WTC11 (cell line): ENCODE data around the gene COPS4. TPM values are rescaled to one million over a fixed set of nuclear protein-coding genes. Genes with fewer than 3 reads are reported as not detected.
"Not testable (repeated sequence)": the region's sequence is repeated elsewhere in the genome, so short reads cannot be mapped to it uniquely, and the experiment has no call there.

Source experiments
- ATAC-seq: fragments of 200-7000 bp; cut with Tn5 transposase; 2 replicates; pipeline ENCODE4 v1.10.0; 2021; ENCODE audit warnings: mild to moderate bottlenecking, moderate library complexity
- CTCF ChIA-PET: fragments of 300-600 bp; sonication (Branson Sonifier 250); formaldehyde crosslinking; loops from one replicate; lab custom pipeline; 2021; ENCODE audit warnings: antibody characterized with exemption; lab: Charles Lee
- POLR2A ChIA-PET: fragments of 350-600 bp; sonication (Branson Sonifier 250); formaldehyde crosslinking; loops from one replicate; lab custom pipeline; 2021; ENCODE audit warnings: antibody characterized with exemption; lab: Charles Lee
- DNase-seq: peaks from one replicate; pipeline ENCODE4 v3.0.0; 2021; ENCODE audit warnings: low spot score
- H3K27ac Mint-ChIP-seq: 2 replicates; pipeline ENCODE4 v1.8.0; 2021; ENCODE audit warnings: mixed read lengths
- H3K27me3 Mint-ChIP-seq: 2 replicates; pipeline ENCODE4 v1.8.0; 2021; ENCODE audit warnings: low read depth, mild to moderate bottlenecking, moderate library complexity, mixed read lengths
- H3K36me3 Mint-ChIP-seq: 2 replicates; pipeline ENCODE4 v1.8.0; 2021; ENCODE audit warnings: mixed read lengths
- H3K4me1 Mint-ChIP-seq: 2 replicates; pipeline ENCODE4 v1.8.0; 2022; ENCODE audit warnings: mixed read lengths
- H3K4me3 Mint-ChIP-seq: 2 replicates; pipeline ENCODE4 v1.8.0; 2021; ENCODE audit warnings: mild to moderate bottlenecking, moderate library complexity, mixed read lengths
- H3K9me3 Mint-ChIP-seq: 2 replicates; pipeline ENCODE4 v1.8.0; 2021; ENCODE audit warnings: mixed read lengths
- AR ChIP-seq: fragments of 250-450 bp; sonication (Bioruptor Pico); IDR thresholded peaks from 2 replicates; pipeline ENCODE4 v1.9.0; 2021; ENCODE audit warnings: mild to moderate bottlenecking
- ATF3 ChIP-seq: sonication (generic); formaldehyde crosslinking; conservative IDR thresholded peaks from 2 replicates; pipeline ENCODE4 v1.8.1; 2022; ENCODE audit warnings: mild to moderate bottlenecking, missing genetic modification reagents
- ELF4 ChIP-seq: sonication (generic); formaldehyde crosslinking; IDR thresholded peaks from 2 replicates; pipeline ENCODE4 v1.8.1; 2022; ENCODE audit warnings: low read depth, mild to moderate bottlenecking, moderate library complexity, missing genetic modification reagents
- IRF1 ChIP-seq: sonication (generic); formaldehyde crosslinking; IDR thresholded peaks from 2 replicates; pipeline ENCODE4 v1.8.0; 2023; ENCODE audit warnings: missing genetic modification reagents
- JUN ChIP-seq: sonication (generic); formaldehyde crosslinking; IDR thresholded peaks from 2 replicates; pipeline ENCODE4 v1.8.0; 2023; ENCODE audit warnings: mild to moderate bottlenecking, missing genetic modification reagents
- MAX ChIP-seq: sonication (generic); formaldehyde crosslinking; IDR thresholded peaks from 2 replicates; pipeline ENCODE4 v1.8.0; 2022; ENCODE audit warnings: mild to moderate bottlenecking, missing genetic modification reagents
- MYBL2 ChIP-seq: sonication (generic); formaldehyde crosslinking; IDR thresholded peaks from 2 replicates; pipeline ENCODE4 v1.8.1; 2023; ENCODE audit warnings: mild to moderate bottlenecking, moderate library complexity, missing genetic modification reagents
- PREB ChIP-seq: sonication (generic); formaldehyde crosslinking; IDR thresholded peaks from 2 replicates; pipeline ENCODE4 v1.8.1; 2022; ENCODE audit warnings: mild to moderate bottlenecking, missing genetic modification reagents, moderate library complexity, borderline replicate concordance
- PRRX2 ChIP-seq: fragments of 250-450 bp; sonication (Bioruptor Pico); IDR thresholded peaks from 2 replicates; pipeline ENCODE4 v1.8.0; 2021; ENCODE audit warnings: mild to moderate bottlenecking
- RELA ChIP-seq: sonication (generic); formaldehyde crosslinking; IDR thresholded peaks from 2 replicates; pipeline ENCODE4 v1.8.1; 2022; ENCODE audit warnings: missing genetic modification reagents, mild to moderate bottlenecking, borderline replicate concordance
- RORB ChIP-seq: fragments of 250-450 bp; sonication (Bioruptor Pico); IDR thresholded peaks from 2 replicates; pipeline ENCODE4 v1.9.0; 2021; ENCODE audit warnings: mild to moderate bottlenecking
- STAT6 ChIP-seq: sonication (generic); formaldehyde crosslinking; conservative IDR thresholded peaks from 2 replicates; pipeline ENCODE4 v1.8.1; 2023; ENCODE audit warnings: mild to moderate bottlenecking, low read depth, missing genetic modification reagents, moderate library complexity
- TCF7 ChIP-seq: sonication (generic); formaldehyde crosslinking; IDR thresholded peaks from 2 replicates; pipeline ENCODE4 v1.8.0; 2022; ENCODE audit warnings: mild to moderate bottlenecking, low read depth, missing genetic modification reagents, moderate library complexity
- TEAD1 ChIP-seq: sonication (generic); formaldehyde crosslinking; IDR thresholded peaks from 2 replicates; pipeline ENCODE4 v1.8.0; 2022; ENCODE audit warnings: mild to moderate bottlenecking, missing genetic modification reagents
- ZMAT4 ChIP-seq: fragments of 250-450 bp; sonication (Bioruptor Pico); IDR thresholded peaks from 2 replicates; pipeline ENCODE4 v1.9.0; 2021; ENCODE audit warnings: mild to moderate bottlenecking
- ZNF219 ChIP-seq: sonication (generic); formaldehyde crosslinking; IDR thresholded peaks from 2 replicates; pipeline ENCODE4 v1.8.0; 2023; ENCODE audit warnings: missing genetic modification reagents, mild to moderate bottlenecking, borderline replicate concordance
- ZNF281 ChIP-seq: sonication (generic); formaldehyde crosslinking; IDR thresholded peaks from 2 replicates; pipeline ENCODE4 v1.8.0; 2023; ENCODE audit warnings: mild to moderate bottlenecking, missing genetic modification reagents
- ZNF317 ChIP-seq: sonication (generic); formaldehyde crosslinking; IDR thresholded peaks from 2 replicates; pipeline ENCODE4 v1.8.1; 2023; ENCODE audit warnings: low read depth, mild to moderate bottlenecking, moderate library complexity, missing genetic modification reagents, borderline replicate concordance
- ZNF416 ChIP-seq: fragments of 250-450 bp; sonication (Bioruptor Pico); IDR thresholded peaks from 2 replicates; pipeline ENCODE4 v1.9.0; 2021; ENCODE audit warnings: mild to moderate bottlenecking, inconsistent platforms
- total RNA-seq: library from RNA; stranded (reverse); gene quantifications from 3 replicates; pipeline ENCODE4 v1.2.3, GENCODE V29; 2021

The COPS4 gene
- total RNA-seq, 1 experiment from 2014 or later: 30.9 TPM

- peak; percentile 40 for TF ChIP-seq MAX (CRISPR knock-in tag)
- TF ChIP-seq TEAD1 (CRISPR knock-in tag): peak; percentile 32; the same call in 1 of the 2 replicates
- no peak for TF ChIP-seq ELF4 (CRISPR knock-in tag)
- TF ChIP-seq MYBL2 (CRISPR knock-in tag): peak; percentile 81; the same call in 1 of the 2 replicates
Measured at GRCh38 chr4:83034630-83035494, at the start of gene COPS4 (continued).

GRCh38 chr4:82987519-82987918 lies 47.5 kb upstream of the COPS4 start:
- H3K27me3 Mint-ChIP-seq, H3K27ac Mint-ChIP-seq, H3K36me3 Mint-ChIP-seq, CTCF ChIA-PET, POLR2A ChIA-PET, ATAC-seq, H3K4me1 Mint-ChIP-seq, DNase-seq, H3K4me3 Mint-ChIP-seq: not testable (repeated sequence)
- H3K9me3 Mint-ChIP-seq: peaks cover 10% of the 10 kb centered on the region

- H3K4me1 Mint-ChIP-seq: no peaks in the 10 kb centered on the region
- peaks cover 10% of the 10 kb centered on the region for H3K9me3 Mint-ChIP-seq
- CTCF ChIA-PET: no interaction called here
- H3K27ac Mint-ChIP-seq: no peak overlapping the region
- no peaks in the 10 kb centered on the region for H3K27me3 Mint-ChIP-seq
- no peak overlapping the region for H3K4me3 Mint-ChIP-seq
- DNase-seq: no peak
- H3K36me3 Mint-ChIP-seq: 0 out of 2 replicates have a peak, but pooled peaks cover 3% of the 10 kb centered on the region
- POLR2A ChIA-PET: no interaction called here
- TF ChIP-seq RORB (CRISPR knock-in tag) (no peak), PRRX2 (CRISPR knock-in tag) (no peak), STAT6 (no peak), JUN (CRISPR knock-in tag) (no peak), ZMAT4 (CRISPR knock-in tag) (no peak), ATF3 (CRISPR knock-in tag) (no peak), RELA (CRISPR knock-in tag) (no peak), MAX (CRISPR knock-in tag) (no peak), ZNF281 (no peak), PREB (no peak), ZNF317 (CRISPR knock-in tag) (no peak), TCF7 (CRISPR knock-in tag) (no peak), AR (no peak), ZNF416 (no peak), IRF1 (CRISPR knock-in tag) (no peak), ZNF219 (CRISPR knock-in tag) (no peak)
- ATAC-seq: no peak
Measured at GRCh38 chr4:82988323-82988832, 46.6 kb upstream of the COPS4 start.
